Panc1 (cell line): ENCODE data around the gene PRKCZ. TPM values are rescaled to one million over a fixed set of nuclear protein-coding genes. Genes with fewer than 3 reads are reported as not detected.

Experiments used
- ATAC-seq: fragments of 200-7000 bp; cut with Tn5 transposase; 2 replicates; pipeline ENCODE4 v1.9.1; 2020; ENCODE audit warnings: mild to moderate bottlenecking, moderate library complexity
- BruUV-seq: library from RNA; stranded (reverse); fragments of 400-500 nt; replicated peaks from 2 replicates; lab custom pipeline; 2021; lab: Mats Ljungman, UMichigan
- CTCF ChIA-PET: fragments of 300-600 bp; sonication (Branson Sonifier 250); formaldehyde crosslinking; loops from one replicate; lab custom pipeline; 2022; ENCODE audit warnings: antibody characterized with exemption; lab: Charles Lee
- POLR2A ChIA-PET: fragments of 300-600 bp; sonication (Branson Sonifier 250); formaldehyde crosslinking; loops from one replicate; lab custom pipeline; 2022; ENCODE audit warnings: antibody characterized with exemption; lab: Charles Lee
- DNase-seq: peaks from one replicate; pipeline ENCODE4 v3.0.0-alpha.2; 2010; ENCODE audit warnings: low read depth, low spot score
- H3K27ac ChIP-seq: 2 replicates; pipeline ENCODE4 v1.5.1; 2011; ENCODE audit warnings: mild to moderate bottlenecking, low read length, inconsistent platforms
- H3K27me3 ChIP-seq: fragments of 200-500 bp; sonication (Bioruptor generic); 2 replicates; pipeline ENCODE4 v1.6.0; 2014; ENCODE audit warnings: low read length, inconsistent platforms; ENCODE audit not compliant: control insufficient read depth, insufficient read depth
- H3K36me3 ChIP-seq: fragments of 200-500 bp; sonication (Bioruptor generic); 2 replicates; pipeline ENCODE4 v1.5.1; 2014; ENCODE audit warnings: inconsistent platforms, mild to moderate bottlenecking, low read length, moderate library complexity; ENCODE audit not compliant: control insufficient read depth, insufficient read depth
- H3K4me1 ChIP-seq: 2 replicates; pipeline ENCODE4 v1.5.1; 2011; ENCODE audit warnings: inconsistent platforms, mild to moderate bottlenecking, low read length, moderate library complexity; ENCODE audit not compliant: control insufficient read depth, insufficient read depth
- H3K4me3 ChIP-seq, 2 experiments: 2 replicates each; pipeline ENCODE4 v1.5.1; 2011 to 2012; ENCODE audit warnings: low read depth in 2 of 2, low read length in 2 of 2, mild to moderate bottlenecking in 2 of 2, inconsistent platforms in 1 of 2, moderate library complexity in 1 of 2
- H3K9me3 ChIP-seq: fragments of 200-500 bp; sonication (Bioruptor generic); 2 replicates; pipeline ENCODE4 v1.5.1; 2014; ENCODE audit warnings: low read depth, mild to moderate bottlenecking, inconsistent platforms, low read length, moderate library complexity; ENCODE audit not compliant: control insufficient read depth, insufficient read depth
- CTCF ChIP-seq: fragments of 450-650 bp; IDR thresholded peaks from 2 replicates; pipeline ENCODE4 v1.5.1; 2017; ENCODE audit warnings: mild to moderate bottlenecking
- POLR2AphosphoS5 ChIP-seq: IDR thresholded peaks from 2 replicates; pipeline ENCODE4 v1.6.1; 2012; ENCODE audit warnings: mild to moderate bottlenecking, low read depth, low read length, moderate library complexity
- REST ChIP-seq, 2 experiments: IDR thresholded peaks; 2 replicates each; pipeline ENCODE4 v1.6.1; 2011 to 2012; ENCODE audit warnings: low read depth in 2 of 2, control low read depth in 1 of 2, low read length in 1 of 2, mild to moderate bottlenecking in 1 of 2, moderate library complexity in 1 of 2; ENCODE audit not compliant: insufficient read depth in 1 of 2
- SIN3A ChIP-seq: IDR thresholded peaks from 2 replicates; pipeline ENCODE4 v1.6.1; 2012; ENCODE audit warnings: low read depth, mild to moderate bottlenecking, low read length, moderate library complexity, borderline replicate concordance; ENCODE audit not compliant: insufficient read depth
- TCF7L2 ChIP-seq: IDR thresholded peaks from 2 replicates; pipeline ENCODE4 v1.6.1; 2011; ENCODE audit warnings: mild to moderate bottlenecking, low read depth, low read length, inconsistent platforms
- in situ Hi-C: cut with HindIII; loops from 2 replicates; pipeline ENCODE4 v1.10.0; 2016; ENCODE audit warnings: low sequenced_read_pairs, low pct_unique_long_range_greater_than_20kb
- intact Hi-C: fragments of 100-400 bp; cut with micrococcal nuclease; formaldehyde crosslinking; loops from one replicate; pipeline ENCODE4 v1.10.0; 2022; ENCODE audit not compliant: unreplicated experiment
- total RNA-seq: library from RNA; stranded (reverse); gene quantifications from one replicate; pipeline ENCODE4 v1.2.1, GENCODE V29; 2021; ENCODE audit not compliant: unreplicated experiment

The PRKCZ gene
- total RNA-seq, 1 experiment from 2014 or later, result 26.7 TPM

- H3K4me1 ChIP-seq, result peaks cover 21% of the 10 kb centered on the region
- DNase-seq, result no peak
- ChIA-PET CTCF (no interaction called here), POLR2A (no interaction called here)
- no TSS peak for BruUV-seq
- TF ChIP-seq POLR2AphosphoS5 (no peak), REST (IDR thresholded peaks at IDR 0.05; ENCODE audit: insufficient read depth in 1 of 2, low read depth in 2 of 2, low read length in 1 of 2) (no peak), CTCF (no peak), SIN3A (no peak), TCF7L2 (no peak)
- H3K36me3 ChIP-seq, result no peaks in the 10 kb centered on the region
- ATAC-seq, result no peak
- H3K27me3 ChIP-seq, result no peaks in the 10 kb centered on the region
- intact Hi-C loops, result no loop called here
- no peak overlapping the region for H3K27ac ChIP-seq
- in situ Hi-C loops, result no loop called here
- H3K9me3 ChIP-seq, result no peaks in the 10 kb centered on the region
- no peak overlapping the region for H3K4me3 ChIP-seq
Observed at GRCh38 chr1:2201062-2201461, 150.9 kb downstream of the PRKCZ start.

GRCh38 chr1:2202008-2202575, 151.9 kb downstream of the PRKCZ start:
- Histone ChIP-seq H3K36me3 (no peaks in the 10 kb centered on the region), H3K4me1 (peaks cover 31% of the 10 kb centered on the region), H3K9me3 (no peaks in the 10 kb centered on the region), H3K4me3 (no peak overlapping the region), H3K27me3 (no peaks in the 10 kb centered on the region), H3K27ac (no peak overlapping the region)
- TF ChIP-seq REST (IDR thresholded peaks at IDR 0.05; ENCODE audit: insufficient read depth in 1 of 2, low read depth in 2 of 2, low read length in 1 of 2), result no peak
- ATAC-seq (no peak), DNase-seq (no peak)
- no TSS peak for BruUV-seq
- in situ Hi-C loops (no loop called here), intact Hi-C loops (no loop called here)
- ChIA-PET CTCF (no interaction called here), POLR2A (interaction anchor here (0.7 kb wide), 2 partner anchors 27 to 191 kb away, joined by 3 read pairs; no protein-coding TSS in a partner anchor)
